A549 (cell line): ENCODE data around the gene CDKN1A.

Source experiments
- EP300 ChIP-seq, 2 experiments: fragments of >200 bp; sonication (Bioruptor Twin); formaldehyde crosslinking; IDR thresholded peaks; 2 replicates in 1 of 2; 3 replicates in 1 of 2; pipeline ENCODE4 v1.6.1; 2016 to 2017
- TF ChIP-seq, protein P1 (sequence below): fragments of >200 bp; sonication (Bioruptor Twin); formaldehyde crosslinking; IDR thresholded peaks from 3 replicates; pipeline ENCODE4 v1.6.1; 2016

GRCh38 chr6:36699348-36699747 lies 20.8 kb downstream of the CDKN1A start:
- TF ChIP-seq, protein P1, sequence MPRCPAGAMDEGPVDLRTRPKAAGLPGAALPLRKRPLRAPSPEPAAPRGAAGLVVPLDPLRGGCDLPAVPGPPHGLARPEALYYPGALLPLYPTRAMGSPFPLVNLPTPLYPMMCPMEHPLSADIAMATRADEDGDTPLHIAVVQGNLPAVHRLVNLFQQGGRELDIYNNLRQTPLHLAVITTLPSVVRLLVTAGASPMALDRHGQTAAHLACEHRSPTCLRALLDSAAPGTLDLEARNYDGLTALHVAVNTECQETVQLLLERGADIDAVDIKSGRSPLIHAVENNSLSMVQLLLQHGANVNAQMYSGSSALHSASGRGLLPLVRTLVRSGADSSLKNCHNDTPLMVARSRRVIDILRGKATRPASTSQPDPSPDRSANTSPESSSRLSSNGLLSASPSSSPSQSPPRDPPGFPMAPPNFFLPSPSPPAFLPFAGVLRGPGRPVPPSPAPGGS = no peak
- TF ChIP-seq EP300 (IDR thresholded peaks at IDR 0.05) = no peak
